NCI-H748 treated with DMSO at 0.1 percent for 48 hours (cell line): ENCODE measurements around the gene MEX3D.

Experiments used
- DNase-seq: peaks from one replicate; lab custom pipeline; 2025; lab: John Stamatoyannopoulos, UW

Gene MEX3D

DNA sequence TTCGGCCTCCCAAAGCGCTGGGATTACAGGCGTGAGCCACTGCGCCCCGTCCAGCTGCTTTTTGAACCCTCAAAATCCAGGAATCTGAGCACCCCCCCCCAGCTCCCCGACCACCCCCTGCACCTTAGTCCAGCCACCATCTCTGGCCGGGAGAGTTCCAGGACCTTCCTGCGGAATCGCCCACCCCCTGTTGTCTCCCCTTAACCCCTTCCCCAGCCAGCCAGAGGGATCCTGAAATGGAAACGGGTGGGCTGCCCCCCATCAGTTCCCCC is 25.3 kb upstream of the MEX3D start:
- no peak for DNase-seq

DNA sequence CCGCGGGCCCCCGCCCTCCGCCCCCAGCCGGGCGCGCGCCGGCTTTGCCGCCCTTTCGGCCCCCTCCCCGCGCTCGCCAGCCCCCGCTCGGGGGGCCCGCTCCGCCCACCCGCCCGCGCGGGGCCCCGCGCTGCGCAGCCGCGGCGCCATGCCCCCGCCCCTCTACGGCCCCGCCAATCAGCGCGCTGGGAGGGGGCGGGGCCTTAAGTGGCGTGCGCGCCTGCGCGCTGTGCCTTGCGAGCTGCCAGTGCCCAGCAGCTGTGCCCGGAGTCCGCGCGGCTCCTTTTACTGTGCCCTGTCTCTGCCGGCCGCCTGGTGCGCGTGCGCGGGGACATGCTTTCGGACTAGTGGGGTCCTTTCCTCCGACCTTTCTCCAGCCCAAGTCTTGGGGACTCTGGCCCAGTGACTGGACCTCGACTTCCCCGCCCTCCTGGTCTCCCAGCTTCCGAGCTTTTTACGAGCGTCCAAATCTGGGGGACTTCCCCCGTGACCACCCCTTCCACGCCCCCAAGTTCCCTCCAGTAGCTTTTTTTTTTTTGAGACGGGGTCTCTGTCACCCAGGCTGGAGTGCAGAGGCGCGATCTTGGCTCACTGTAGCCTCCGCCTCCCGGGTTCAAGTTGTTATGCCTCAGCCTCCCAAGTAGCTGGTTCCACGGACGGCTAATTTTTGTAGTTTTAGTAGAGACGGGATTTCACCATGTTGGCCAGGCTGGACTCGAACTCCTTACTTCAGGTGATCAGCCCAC is 24.8 kb upstream of the MEX3D start, which contains the start of gene MBD3:
TSS of gene MBD3 (minus strand) at position 111 of the 746 bp plus-strand sequence. CDS start 234 bp downstream, outside the sequence.
- DNase-seq = peak; percentile 57

DNA sequence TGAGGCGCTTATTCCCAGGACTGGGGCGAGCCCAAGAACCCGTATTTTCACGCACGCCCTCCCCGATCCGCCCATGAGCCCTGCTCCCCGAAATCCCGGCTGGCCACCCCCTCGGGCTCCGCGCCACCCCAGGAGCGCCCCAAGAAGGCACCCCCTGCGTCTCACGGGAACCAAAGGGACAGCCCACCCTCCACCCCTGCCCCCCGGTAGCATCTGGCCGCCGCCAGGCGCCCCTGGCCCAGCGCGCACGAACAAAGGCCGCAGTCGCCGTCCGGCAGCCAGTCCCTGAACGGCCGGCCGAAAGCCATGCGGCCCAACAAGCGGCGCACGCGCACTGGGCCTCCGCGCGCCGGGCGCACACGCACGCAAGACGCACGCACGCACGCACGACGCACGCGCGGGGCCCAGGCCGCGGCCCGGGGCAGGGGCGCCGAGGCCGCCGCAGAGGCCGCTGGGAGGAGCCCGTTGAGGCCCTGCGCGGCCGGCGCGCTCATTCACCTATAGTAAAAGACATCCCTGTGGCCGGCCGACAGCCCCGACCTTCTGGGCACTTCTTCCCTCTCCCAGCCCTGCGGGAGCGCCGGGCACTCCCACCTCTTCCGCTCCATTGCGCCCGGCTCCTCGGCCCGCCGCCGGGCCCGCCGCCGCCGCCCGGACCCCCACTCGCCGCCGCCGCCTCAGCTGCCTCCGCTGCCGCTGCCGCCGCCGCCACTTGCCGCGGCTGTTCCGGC is 24.1 kb upstream of the MEX3D start:
- DNase-seq = peak; percentile 16

DNA sequence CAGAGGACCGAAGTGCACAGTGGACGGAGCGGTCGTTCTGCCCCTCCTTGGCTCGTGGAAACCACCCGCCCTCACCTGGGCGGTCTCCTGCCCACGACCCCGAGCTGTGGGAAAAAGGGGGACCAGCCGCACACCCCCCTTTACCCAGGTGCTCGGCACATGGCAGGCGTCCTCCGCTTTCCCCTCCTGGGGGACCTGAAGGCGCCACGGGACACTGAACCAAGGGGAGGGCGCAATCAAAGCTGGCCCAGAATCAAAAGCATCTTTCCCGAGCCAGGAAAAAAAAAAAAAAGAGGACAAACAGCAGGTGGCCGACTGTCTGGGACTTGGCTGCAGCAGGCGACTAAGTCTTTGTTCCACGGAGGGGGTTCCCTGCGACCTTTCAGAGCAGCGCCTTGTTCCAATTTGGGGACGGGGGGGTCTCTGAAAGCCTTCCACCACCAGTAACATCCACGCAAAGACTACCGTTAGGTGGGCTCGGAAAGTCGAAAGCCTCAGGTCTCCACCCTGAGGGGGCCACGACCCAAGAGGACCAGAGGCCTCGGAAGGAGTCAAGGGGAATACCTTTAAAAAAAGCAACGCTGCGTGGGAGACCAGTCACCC is 23.4 kb upstream of the MEX3D start:
- no peak for DNase-seq

DNA sequence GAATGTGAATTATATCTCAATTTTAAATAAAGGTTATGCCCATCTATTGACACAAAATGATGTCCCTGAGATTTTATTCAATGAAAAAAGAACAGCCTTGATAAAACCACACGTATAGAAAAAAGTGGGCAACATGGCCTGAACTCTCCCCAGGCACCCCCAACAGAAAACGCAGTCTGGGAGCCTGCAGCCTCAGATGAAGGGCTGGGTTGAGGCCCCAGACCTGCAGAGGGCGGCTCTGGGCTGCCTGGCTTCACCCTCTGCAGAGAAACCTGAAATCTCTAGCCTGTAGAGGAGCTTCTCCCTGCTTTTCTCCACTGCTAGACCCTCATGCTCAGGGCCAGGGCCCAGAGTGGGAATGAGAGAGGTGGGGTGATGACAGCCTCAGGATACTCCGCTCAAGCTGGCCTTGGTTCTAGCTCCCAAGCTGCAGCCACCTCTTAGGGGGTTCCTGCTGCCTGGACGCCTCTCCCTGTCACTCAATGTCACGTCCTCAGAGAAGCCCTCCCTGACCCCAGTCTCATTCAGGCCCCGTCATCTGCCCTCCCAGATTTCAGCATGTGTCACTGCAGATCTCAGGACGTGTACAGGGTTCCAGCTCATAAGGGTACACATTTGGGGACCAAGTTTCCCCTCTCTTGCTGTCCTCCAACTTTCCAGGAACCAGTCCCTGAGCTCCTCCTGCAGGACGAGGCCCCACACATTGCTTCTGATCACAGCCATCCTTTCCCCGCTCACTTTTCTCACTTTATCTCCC is 22.7 kb upstream of the MEX3D start:
- DNase-seq = no peak

- no peak for DNase-seq
These were observed 19.7 kb upstream of the MEX3D start for GRCh38 chr19:1587872-1588271.

DNA sequence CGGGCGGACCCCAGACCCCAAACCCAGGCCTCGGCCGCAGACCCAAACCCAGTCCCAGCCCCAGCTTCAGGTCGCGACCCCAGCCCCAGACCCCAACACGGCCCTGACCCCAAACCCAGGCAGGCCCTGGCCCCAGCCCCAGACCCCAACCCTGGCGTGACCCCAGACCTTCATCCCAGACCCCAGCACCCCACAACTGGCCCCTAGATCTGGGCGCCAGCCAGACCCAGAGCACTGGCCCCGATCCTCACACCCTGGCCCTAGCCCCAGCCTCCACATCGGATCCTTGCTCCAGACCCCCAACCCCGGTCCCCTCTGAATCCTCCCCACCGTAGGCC is 17.1 kb upstream of the MEX3D start:
- no peak for DNase-seq

DNA sequence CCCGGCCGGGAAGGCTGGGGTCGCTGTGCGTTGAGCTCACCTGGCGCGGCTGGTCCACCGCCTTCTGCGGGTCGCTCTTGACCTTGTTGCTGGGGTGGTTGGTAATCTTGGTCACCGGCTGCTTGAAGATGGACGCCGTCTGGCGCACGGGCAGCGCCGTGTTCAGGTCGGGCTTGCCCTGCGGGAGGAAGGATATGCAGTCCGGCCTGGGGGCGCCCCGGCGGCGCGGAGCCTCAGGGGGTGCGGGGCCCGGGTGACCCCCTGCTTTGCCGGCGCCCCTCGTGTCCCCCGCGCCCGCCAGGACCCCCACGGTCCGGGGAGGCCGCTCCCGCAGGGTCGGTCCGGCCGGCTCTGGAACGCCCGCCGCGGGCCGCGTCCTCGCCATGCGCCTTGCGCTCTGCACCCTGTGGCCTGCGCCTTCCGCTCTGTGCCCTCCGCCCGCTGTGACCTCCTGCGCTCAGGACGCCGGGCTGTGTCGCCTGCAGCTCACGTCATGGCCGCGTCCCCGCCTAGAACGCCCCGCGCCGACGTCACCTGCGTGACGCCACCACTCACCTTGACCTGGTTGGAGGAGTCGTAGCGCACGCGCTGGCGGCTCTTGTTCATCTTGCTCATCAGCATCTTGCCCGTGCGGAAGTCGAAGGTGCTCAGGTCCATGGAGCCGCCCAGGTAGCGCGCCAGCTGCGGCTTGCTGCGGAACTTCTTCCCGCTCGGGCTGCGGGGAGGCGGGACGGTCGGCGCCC is 16.5 kb upstream of the MEX3D start:
- no peak for DNase-seq

- peak; percentile 26 for DNase-seq
These were observed 14.1 kb upstream of the MEX3D start for GRCh38 chr19:1582201-1582600.

GRCh38 chr19:1580957-1581356 is 12.8 kb upstream of the MEX3D start:
- no peak for DNase-seq

DNA sequence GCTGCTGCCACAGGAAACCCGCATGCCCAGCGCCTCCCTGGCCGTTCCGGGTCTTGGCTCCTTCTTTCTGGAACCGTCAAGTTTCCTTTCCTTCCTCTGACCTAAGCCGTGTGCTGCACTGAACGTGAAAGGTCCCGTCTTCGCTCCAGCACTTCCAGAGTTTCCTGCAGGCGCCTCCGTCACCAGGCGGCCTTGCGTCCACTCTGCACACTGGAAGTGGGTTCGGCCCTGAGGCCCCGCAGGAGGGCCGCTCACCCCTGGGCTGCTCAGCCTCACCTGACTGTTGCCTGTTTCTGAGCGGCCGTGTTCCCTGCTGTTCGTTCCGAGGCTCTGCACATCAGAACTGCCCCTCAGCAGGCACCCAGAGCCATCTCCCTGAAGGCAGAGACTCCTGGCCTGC is 12.3 kb upstream of the MEX3D start:
- DNase-seq = no peak

DNA sequence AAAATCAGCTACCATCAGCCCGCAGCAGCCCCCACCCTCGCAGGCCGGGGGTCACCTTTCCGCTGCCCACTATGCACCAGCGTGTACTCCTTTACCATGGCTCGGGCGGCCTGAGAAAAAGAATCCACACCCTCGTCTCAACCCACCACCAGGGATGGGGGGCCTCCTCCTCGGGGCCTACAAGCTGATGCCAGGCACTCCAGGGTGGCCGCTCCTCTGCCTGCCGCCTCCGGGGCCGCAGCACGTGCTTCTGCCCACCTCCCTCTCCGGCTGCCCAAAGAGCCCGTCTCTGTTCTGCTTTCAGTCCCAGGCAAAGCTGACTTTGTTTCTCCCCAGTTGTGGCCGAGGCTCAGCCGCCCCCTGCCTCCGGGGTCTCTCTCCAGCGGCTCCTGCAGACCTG is 11.1 kb upstream of the MEX3D start:
- no peak for DNase-seq

DNA sequence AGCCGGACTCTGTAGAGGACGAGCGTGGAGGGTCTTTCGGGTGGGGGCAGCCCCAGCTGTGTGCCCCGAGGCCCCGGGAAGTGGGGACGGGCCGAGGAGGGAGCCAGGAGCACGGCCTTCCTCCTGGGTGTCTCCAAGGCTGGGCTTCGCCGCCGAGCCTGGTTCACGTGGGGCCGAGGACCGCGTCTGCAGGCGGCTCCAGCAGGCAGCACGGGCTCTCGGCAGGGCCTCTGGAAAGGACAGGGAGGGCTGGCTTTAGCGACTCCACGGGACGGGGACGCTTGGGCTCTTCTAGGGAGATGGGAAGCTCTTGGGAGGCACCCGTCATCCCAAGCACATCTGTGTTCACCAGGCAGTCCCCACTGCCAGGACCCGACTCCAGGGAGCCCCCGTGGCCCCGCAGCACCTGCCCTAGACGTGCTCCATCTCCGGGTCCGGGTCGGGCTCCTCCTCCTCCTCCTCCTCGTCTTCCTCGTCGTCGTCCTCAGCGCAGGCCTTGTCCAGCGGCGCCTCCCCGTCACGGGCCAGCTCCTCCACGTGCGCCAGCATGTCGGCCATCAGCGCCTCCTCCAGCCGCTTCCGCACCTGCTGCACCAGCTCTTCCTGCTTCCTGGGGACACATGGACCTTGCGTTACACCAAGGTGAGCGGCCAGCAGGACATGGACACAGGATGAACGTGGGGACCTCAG is 9.9 kb upstream of the MEX3D start:
- no peak for DNase-seq

DNA sequence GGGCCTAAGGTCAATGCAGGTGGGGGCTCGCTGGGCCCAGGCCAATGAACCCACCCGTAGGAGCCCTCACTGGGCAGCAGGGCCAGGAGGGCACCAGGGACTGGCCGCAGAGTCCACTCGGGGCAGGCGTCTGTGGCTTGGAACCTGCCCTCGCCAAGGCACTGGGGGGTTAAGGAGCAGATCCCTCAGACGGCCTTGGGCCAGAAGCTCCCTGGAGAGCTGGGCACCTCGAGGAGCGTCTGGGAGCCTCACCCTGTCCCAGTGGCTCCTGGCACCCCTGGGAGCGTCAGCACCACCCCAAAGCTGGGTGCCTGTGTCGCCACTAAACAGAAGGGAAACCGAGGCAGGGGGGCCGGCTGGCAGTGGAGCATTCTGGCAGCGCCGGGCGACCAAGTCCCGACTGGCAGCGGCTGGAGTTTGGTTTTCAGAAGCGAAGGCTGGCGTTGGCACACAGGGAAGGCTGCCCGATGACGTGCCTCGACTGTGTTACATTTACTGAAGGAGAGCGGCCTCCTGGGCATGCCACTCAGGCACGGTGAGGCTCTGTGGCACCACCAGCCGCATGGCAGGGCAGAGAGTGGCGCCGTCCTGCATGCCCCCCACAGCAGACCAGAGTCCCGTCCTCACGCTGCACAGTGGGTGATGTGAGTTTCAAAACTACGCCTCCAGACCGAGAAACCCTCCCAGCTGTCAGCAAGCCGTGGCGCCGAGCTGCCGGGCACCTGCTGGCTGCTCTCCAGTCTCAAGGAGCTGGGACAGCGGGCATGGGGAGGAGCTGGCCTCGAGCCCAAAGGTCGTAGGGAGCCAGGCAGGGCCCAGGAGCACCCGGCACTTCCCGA is 9.2 kb upstream of the MEX3D start:
- DNase-seq = no peak

GRCh38 chr19:1576242-1577089 is 8.3 kb upstream of the MEX3D start:
- DNase-seq = no peak

DNA sequence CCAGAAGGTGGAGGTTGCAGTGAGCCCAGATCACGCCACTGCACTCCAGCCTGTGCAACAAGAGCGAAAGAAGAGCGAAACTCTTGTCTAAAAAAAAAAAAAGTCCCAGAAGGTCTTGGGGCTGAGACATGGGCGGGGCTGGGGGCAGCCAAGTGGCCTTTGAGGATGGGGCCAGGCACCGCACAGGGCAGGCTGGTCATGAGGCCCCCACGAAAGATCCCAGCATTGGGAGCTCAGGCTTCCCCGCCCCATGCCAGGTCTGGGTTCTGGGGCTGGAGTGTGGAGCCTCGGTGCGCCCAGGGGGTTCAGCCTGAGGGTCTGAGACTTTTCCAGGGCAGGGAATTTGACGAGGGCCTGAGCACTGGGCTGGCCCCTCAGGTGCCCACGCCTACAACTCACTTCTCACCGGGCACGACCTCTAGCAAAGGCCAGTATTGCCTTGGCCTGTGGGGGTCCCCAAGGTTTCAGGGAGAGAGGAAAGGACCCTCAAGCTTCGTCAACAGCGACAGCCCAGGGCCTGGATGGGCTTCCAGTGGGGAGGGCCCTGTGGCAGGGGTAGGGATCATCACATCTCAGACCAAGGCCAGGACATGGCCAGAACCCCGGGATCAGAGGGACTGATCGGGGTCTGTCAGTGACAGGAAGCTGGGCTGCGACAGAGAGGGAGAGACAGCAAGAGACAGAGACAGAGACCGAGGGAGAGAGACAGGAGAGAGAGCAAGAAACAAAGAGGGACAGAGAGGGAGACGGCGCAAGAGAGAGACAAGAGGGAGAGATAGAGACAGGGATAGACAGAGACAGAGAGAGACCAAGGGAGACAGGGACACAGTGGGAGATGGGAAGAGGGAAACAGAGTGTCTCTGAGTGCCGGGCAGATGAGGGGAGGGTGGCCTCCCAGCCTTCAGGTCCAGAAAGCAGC is 7.5 kb upstream of the MEX3D start:
- DNase-seq = no peak

DNA sequence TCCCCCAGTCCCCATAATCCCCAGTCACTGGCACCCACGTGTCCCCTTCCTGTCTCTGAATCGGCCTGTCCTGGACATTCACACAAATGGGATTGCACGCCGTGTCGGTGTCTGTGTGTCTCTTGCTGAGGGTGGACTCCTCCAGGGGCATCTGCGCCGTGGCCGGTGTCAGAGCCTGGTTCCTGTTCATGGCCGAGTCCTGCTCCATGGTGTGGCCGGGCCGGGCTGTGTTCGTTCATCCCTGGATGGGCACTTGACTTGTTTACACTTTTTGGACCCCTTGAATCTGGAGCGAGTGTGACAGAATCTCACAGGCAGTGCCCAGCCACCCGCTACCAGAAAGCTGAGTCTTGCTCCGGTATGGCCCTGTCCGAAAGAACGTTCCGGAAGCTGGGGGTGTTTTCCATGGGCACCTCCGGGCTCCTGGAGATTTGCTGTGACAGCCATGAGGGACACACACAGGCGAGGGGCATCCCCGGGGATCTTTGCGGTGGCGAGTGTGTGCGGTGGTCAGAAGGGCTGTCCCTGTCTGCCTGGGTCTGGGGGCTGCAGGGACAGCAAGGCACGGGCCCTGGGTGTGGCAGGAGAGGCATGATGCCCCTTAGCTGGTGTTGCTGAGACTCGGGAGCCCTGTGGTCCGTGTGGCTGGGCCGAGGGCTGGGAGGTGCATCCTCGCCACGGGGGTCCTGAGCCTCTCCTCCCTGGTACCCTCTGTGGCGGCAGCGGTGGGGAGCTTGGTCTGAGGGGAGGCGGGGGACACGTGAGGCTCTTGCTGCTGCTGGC is 6.4 kb upstream of the MEX3D start:
- no peak for DNase-seq

DNA sequence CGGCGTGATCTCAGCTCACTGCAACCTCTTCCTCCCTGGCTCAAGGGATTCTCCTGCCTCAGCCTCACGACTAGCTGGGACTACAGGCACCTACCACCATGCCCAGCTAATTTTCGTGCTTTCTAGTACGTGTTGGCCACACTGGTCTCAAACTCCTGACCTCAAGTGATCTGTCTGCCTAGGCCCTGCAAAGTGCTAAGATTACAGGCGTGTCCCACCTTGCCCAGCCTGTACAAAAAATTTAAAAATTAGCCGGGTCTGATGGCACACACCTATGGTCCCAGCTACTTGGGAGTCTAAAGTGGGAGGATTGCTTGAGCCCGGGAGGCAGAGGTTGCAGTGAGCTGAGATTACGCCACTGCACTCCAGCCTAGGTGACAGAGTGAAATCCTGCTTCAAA is 4.7 kb upstream of the MEX3D start:
- DNase-seq = no peak
